Measurements from ENCODE around the gene UQCC2.

UQCC2 gene

GRCh38 chr6:33691456-33692077 is 19.9 kb downstream of the UQCC2 start:
- no peak for DNase-seq (ENCODE audit: low read depth in 2 of 2)

- no peak for DNase-seq (ENCODE audit: low read depth in 2 of 2)
Measured at GRCh38 chr6:33690766-33691165, 20.7 kb downstream of the UQCC2 start.

- DNase-seq (ENCODE audit: low read depth in 2 of 2), result no peak
Measured at GRCh38 chr6:33689879-33690278, 21.6 kb downstream of the UQCC2 start.

GRCh38 chr6:33689148-33689494 is 22.4 kb downstream of the UQCC2 start:
- DNase-seq (ENCODE audit: low read depth in 2 of 2), result no peak

GRCh38 chr6:33688451-33689147 is 22.9 kb downstream of the UQCC2 start:
- DNase-seq (ENCODE audit: low read depth in 2 of 2), result no peak

- DNase-seq (ENCODE audit: low read depth in 2 of 2), result no peak
Measured at GRCh38 chr6:33688006-33688405, 23.5 kb downstream of the UQCC2 start.

- DNase-seq (ENCODE audit: low read depth in 2 of 2), result no peak
Measured at GRCh38 chr6:33686981-33687975, 24.2 kb downstream of the UQCC2 start.

- no peak for DNase-seq (ENCODE audit: low read depth in 2 of 2)
Measured at GRCh38 chr6:33686225-33686924, 25.1 kb downstream of the UQCC2 start.

- no peak for DNase-seq (ENCODE audit: low read depth in 2 of 2)
Measured at GRCh38 chr6:33685411-33686224, 25.9 kb downstream of the UQCC2 start.

GRCh38 chr6:33684983-33685382 is 26.5 kb downstream of the UQCC2 start:
- no peak for DNase-seq (ENCODE audit: low read depth in 2 of 2)

GRCh38 chr6:33684428-33684896 is 27.0 kb downstream of the UQCC2 start:
- no peak for DNase-seq (ENCODE audit: low read depth in 2 of 2)

GRCh38 chr6:33683576-33684427 is 27.7 kb downstream of the UQCC2 start:
- no peak for DNase-seq (ENCODE audit: low read depth in 2 of 2)

- DNase-seq (ENCODE audit: low read depth in 2 of 2), result no peak
Measured at GRCh38 chr6:33683051-33683571, 28.4 kb downstream of the UQCC2 start.

GRCh38 chr6:33682341-33682740 is 29.2 kb downstream of the UQCC2 start:
- DNase-seq (ENCODE audit: low read depth in 2 of 2), result no peak

- DNase-seq (ENCODE audit: low read depth in 2 of 2), result no peak
Measured at GRCh38 chr6:33679761-33680160, 31.7 kb downstream of the UQCC2 start.

- no peak for DNase-seq (ENCODE audit: low read depth in 2 of 2)
Measured at GRCh38 chr6:33678932-33679490, 32.5 kb downstream of the UQCC2 start.

- DNase-seq (ENCODE audit: low read depth in 2 of 2), result no peak
Measured at GRCh38 chr6:33678233-33678931, 33.1 kb downstream of the UQCC2 start.

- no peak for DNase-seq (ENCODE audit: low read depth in 2 of 2)
Measured at GRCh38 chr6:33677689-33678088, 33.8 kb downstream of the UQCC2 start.
